A673 (cell line): ENCODE results near the gene GRIN2C. TPM values are rescaled to one million over a fixed set of nuclear protein-coding genes. Genes with fewer than 3 reads are reported as not detected.

Source experiments
- BruUV-seq: library from RNA; stranded (reverse); fragments of 400-500 nt; replicated peaks from 2 replicates; lab custom pipeline; 2021; lab: Mats Ljungman, UMichigan
- CTCF ChIA-PET: fragments of 300-600 bp; sonication (Branson Sonifier 250); formaldehyde crosslinking; loops from one replicate; lab custom pipeline; 2022; ENCODE audit warnings: antibody characterized with exemption; lab: Charles Lee
- POLR2A ChIA-PET: fragments of 300-600 bp; sonication (Branson Sonifier 250); formaldehyde crosslinking; loops from one replicate; lab custom pipeline; 2022; ENCODE audit warnings: antibody characterized with exemption; ENCODE audit not compliant: low non-redundant PET; lab: Charles Lee
- DNase-seq: peaks from one replicate; pipeline ENCODE4 v3.0.0-alpha.2; 2015; ENCODE audit warnings: low spot score
- H3K27ac ChIP-seq: fragments of 200-600 bp; sonication (generic); 2 replicates; pipeline ENCODE4 v1.5.1; 2016; ENCODE audit warnings: mixed run types, low read depth, mild to moderate bottlenecking, mixed read lengths, antibody characterized with exemption, low read length; ENCODE audit not compliant: poor library complexity, severe bottlenecking
- H3K27me3 ChIP-seq: fragments of 200-600 bp; sonication (generic); replicated peaks from 2 replicates; pipeline ENCODE4 v1.6.1; 2017; ENCODE audit warnings: mixed run types, low read depth, mild to moderate bottlenecking, mixed read lengths, antibody characterized with exemption, low read length; ENCODE audit not compliant: insufficient read depth, poor library complexity
- H3K36me3 ChIP-seq: fragments of 200-600 bp; sonication (generic); 2 replicates; pipeline ENCODE4 v1.6.1; 2016; ENCODE audit warnings: mixed run types, mild to moderate bottlenecking, mixed read lengths, antibody characterized with exemption, low read length; ENCODE audit not compliant: insufficient read depth, poor library complexity, severe bottlenecking
- H3K4me1 ChIP-seq: fragments of 200-600 bp; sonication (generic); 2 replicates; pipeline ENCODE4 v1.6.1; 2017; ENCODE audit warnings: mixed run types, mild to moderate bottlenecking, mixed read lengths, antibody characterized with exemption, low read length; ENCODE audit not compliant: insufficient read depth, poor library complexity, severe bottlenecking
- H3K4me3 ChIP-seq: fragments of 200-600 bp; sonication (generic); 2 replicates; pipeline ENCODE4 v1.5.1; 2016; ENCODE audit warnings: low read depth, mixed run types, mild to moderate bottlenecking, mixed read lengths, low read length; ENCODE audit not compliant: poor library complexity, severe bottlenecking
- H3K9me3 ChIP-seq: fragments of 200-600 bp; sonication (generic); 2 replicates; pipeline ENCODE4 v1.6.1; 2016; ENCODE audit warnings: mixed run types, low read depth, mild to moderate bottlenecking, mixed read lengths, antibody characterized with exemption, low read length; ENCODE audit not compliant: poor library complexity, severe bottlenecking
- CTCF ChIP-seq: fragments of 300-800, 200-600 bp; sonication (generic); conservative IDR thresholded peaks from 2 replicates; pipeline ENCODE4 v1.5.1; 2017; ENCODE audit warnings: low read depth, mild to moderate bottlenecking, antibody characterized with exemption, low read length, moderate library complexity, mixed read lengths
- EZH2 ChIP-seq: fragments of 200-600 bp; sonication (generic); IDR thresholded peaks from 2 replicates; pipeline ENCODE4 v1.6.1; 2017; ENCODE audit warnings: borderline replicate concordance, low read depth, mild to moderate bottlenecking, mixed read lengths, antibody characterized with exemption, low read length; ENCODE audit not compliant: poor library complexity, severe bottlenecking
- intact Hi-C: fragments of 100-400 bp; cut with micrococcal nuclease; formaldehyde crosslinking; loops from one replicate; pipeline ENCODE4 v1.10.0; 2022; ENCODE audit not compliant: unreplicated experiment
- total RNA-seq: library from RNA; stranded (reverse); gene quantifications from 2 replicates; pipeline ENCODE4 v1.2.3, GENCODE V29; 2021

GRIN2C gene
- total RNA-seq, 1 experiment from 2014 or later: 0.09 TPM

GRCh38 chr17:74818291-74818938, 41.3 kb downstream of the GRIN2C start:
- DNase-seq: no peak
- H3K4me1 ChIP-seq: peaks cover 53% of the 10 kb centered on the region
- no peak for TF ChIP-seq CTCF
- no peak for TF ChIP-seq EZH2
- no peaks in the 10 kb centered on the region for H3K27me3 ChIP-seq
- intact Hi-C loops: no loop called here
- POLR2A ChIA-PET: no interaction called here
- H3K27ac ChIP-seq: no peak overlapping the region
- peaks cover 3% of the 10 kb centered on the region for H3K36me3 ChIP-seq
- CTCF ChIA-PET: no interaction called here
- no TSS peak for BruUV-seq
- no peaks in the 10 kb centered on the region for H3K9me3 ChIP-seq
- no peak overlapping the region for H3K4me3 ChIP-seq

- intact Hi-C loops: no loop called here
- ChIA-PET POLR2A (interaction anchor here (0.6 kb wide), 1 partner anchor 26 kb away, joined by 3 read pairs; no protein-coding TSS in a partner anchor), CTCF (no interaction called here)
- Histone ChIP-seq H3K4me1 (peaks cover 40% of the 10 kb centered on the region), H3K4me3 (no peak overlapping the region), H3K27me3 (no peaks in the 10 kb centered on the region), H3K9me3 (no peaks in the 10 kb centered on the region), H3K27ac (no peak overlapping the region), H3K36me3 (peaks cover 3% of the 10 kb centered on the region)
- no peak for TF ChIP-seq CTCF
- no peak for TF ChIP-seq EZH2
- DNase-seq: no peak
- no TSS peak for BruUV-seq
Observed at GRCh38 chr17:74816905-74817620, 42.6 kb downstream of the GRIN2C start.

GRCh38 chr17:74815550-74816370, 43.9 kb downstream of the GRIN2C start:
- BruUV-seq: no TSS peak
- TF ChIP-seq EZH2 (no peak), CTCF (peak; percentile 91)
- Histone ChIP-seq H3K36me3 (peaks cover 3% of the 10 kb centered on the region), H3K9me3 (no peaks in the 10 kb centered on the region), H3K4me3 (no peak overlapping the region), H3K4me1 (peaks cover 27% of the 10 kb centered on the region), H3K27ac (peak overlapping the region; percentile 61), H3K27me3 (no peaks in the 10 kb centered on the region)
- DNase-seq: peak; percentile 85
- intact Hi-C loops: no loop called here
- ChIA-PET POLR2A (no interaction called here), CTCF (no interaction called here)
